Panc1 (cell line): ENCODE measurements around the gene SIGLEC7. TPM values are rescaled to one million over a fixed set of nuclear protein-coding genes. Genes with fewer than 3 reads are reported as not detected.

Source experiments
- ATAC-seq: fragments of 200-7000 bp; cut with Tn5 transposase; 2 replicates; pipeline ENCODE4 v1.9.1; 2020; ENCODE audit warnings: mild to moderate bottlenecking, moderate library complexity
- BruUV-seq: library from RNA; stranded (reverse); fragments of 400-500 nt; replicated peaks from 2 replicates; lab custom pipeline; 2021; lab: Mats Ljungman, UMichigan
- CTCF ChIA-PET: fragments of 300-600 bp; sonication (Branson Sonifier 250); formaldehyde crosslinking; loops from one replicate; lab custom pipeline; 2022; ENCODE audit warnings: antibody characterized with exemption; lab: Charles Lee
- POLR2A ChIA-PET: fragments of 300-600 bp; sonication (Branson Sonifier 250); formaldehyde crosslinking; loops from one replicate; lab custom pipeline; 2022; ENCODE audit warnings: antibody characterized with exemption; lab: Charles Lee
- DNase-seq: peaks from one replicate; pipeline ENCODE4 v3.0.0-alpha.2; 2010; ENCODE audit warnings: low read depth, low spot score
- H3K27ac ChIP-seq: 2 replicates; pipeline ENCODE4 v1.5.1; 2011; ENCODE audit warnings: mild to moderate bottlenecking, low read length, inconsistent platforms
- H3K27me3 ChIP-seq: fragments of 200-500 bp; sonication (Bioruptor generic); 2 replicates; pipeline ENCODE4 v1.6.0; 2014; ENCODE audit warnings: low read length, inconsistent platforms; ENCODE audit not compliant: control insufficient read depth, insufficient read depth
- H3K36me3 ChIP-seq: fragments of 200-500 bp; sonication (Bioruptor generic); 2 replicates; pipeline ENCODE4 v1.5.1; 2014; ENCODE audit warnings: inconsistent platforms, mild to moderate bottlenecking, low read length, moderate library complexity; ENCODE audit not compliant: control insufficient read depth, insufficient read depth
- H3K4me1 ChIP-seq: 2 replicates; pipeline ENCODE4 v1.5.1; 2011; ENCODE audit warnings: inconsistent platforms, mild to moderate bottlenecking, low read length, moderate library complexity; ENCODE audit not compliant: control insufficient read depth, insufficient read depth
- H3K4me3 ChIP-seq, 2 experiments: 2 replicates each; pipeline ENCODE4 v1.5.1; 2011 to 2012; ENCODE audit warnings: low read depth in 2 of 2, low read length in 2 of 2, mild to moderate bottlenecking in 2 of 2, inconsistent platforms in 1 of 2, moderate library complexity in 1 of 2
- H3K9me3 ChIP-seq: fragments of 200-500 bp; sonication (Bioruptor generic); 2 replicates; pipeline ENCODE4 v1.5.1; 2014; ENCODE audit warnings: low read depth, mild to moderate bottlenecking, inconsistent platforms, low read length, moderate library complexity; ENCODE audit not compliant: control insufficient read depth, insufficient read depth
- POLR2AphosphoS5 ChIP-seq: IDR thresholded peaks from 2 replicates; pipeline ENCODE4 v1.6.1; 2012; ENCODE audit warnings: mild to moderate bottlenecking, low read depth, low read length, moderate library complexity
- SIN3A ChIP-seq: IDR thresholded peaks from 2 replicates; pipeline ENCODE4 v1.6.1; 2012; ENCODE audit warnings: low read depth, mild to moderate bottlenecking, low read length, moderate library complexity, borderline replicate concordance; ENCODE audit not compliant: insufficient read depth
- TCF7L2 ChIP-seq: IDR thresholded peaks from 2 replicates; pipeline ENCODE4 v1.6.1; 2011; ENCODE audit warnings: mild to moderate bottlenecking, low read depth, low read length, inconsistent platforms
- in situ Hi-C: cut with HindIII; loops from 2 replicates; pipeline ENCODE4 v1.10.0; 2016; ENCODE audit warnings: low sequenced_read_pairs, low pct_unique_long_range_greater_than_20kb
- intact Hi-C: fragments of 100-400 bp; cut with micrococcal nuclease; formaldehyde crosslinking; loops from one replicate; pipeline ENCODE4 v1.10.0; 2022; ENCODE audit not compliant: unreplicated experiment
- total RNA-seq: library from RNA; stranded (reverse); gene quantifications from one replicate; pipeline ENCODE4 v1.2.1, GENCODE V29; 2021; ENCODE audit not compliant: unreplicated experiment
- TF ChIP-seq, protein P1 (sequence below), 2 experiments: IDR thresholded peaks; 2 replicates each; pipeline ENCODE4 v1.6.1; 2011 to 2012; ENCODE audit warnings: low read depth in 2 of 2, control low read depth in 1 of 2, low read length in 1 of 2, mild to moderate bottlenecking in 1 of 2, moderate library complexity in 1 of 2; ENCODE audit not compliant: insufficient read depth in 1 of 2
- TF ChIP-seq, protein P2 (sequence below): fragments of 450-650 bp; IDR thresholded peaks from 2 replicates; pipeline ENCODE4 v1.5.1; 2017; ENCODE audit warnings: mild to moderate bottlenecking

Gene SIGLEC7
- total RNA-seq, 1 experiment from 2014 or later: not detected

DNA sequence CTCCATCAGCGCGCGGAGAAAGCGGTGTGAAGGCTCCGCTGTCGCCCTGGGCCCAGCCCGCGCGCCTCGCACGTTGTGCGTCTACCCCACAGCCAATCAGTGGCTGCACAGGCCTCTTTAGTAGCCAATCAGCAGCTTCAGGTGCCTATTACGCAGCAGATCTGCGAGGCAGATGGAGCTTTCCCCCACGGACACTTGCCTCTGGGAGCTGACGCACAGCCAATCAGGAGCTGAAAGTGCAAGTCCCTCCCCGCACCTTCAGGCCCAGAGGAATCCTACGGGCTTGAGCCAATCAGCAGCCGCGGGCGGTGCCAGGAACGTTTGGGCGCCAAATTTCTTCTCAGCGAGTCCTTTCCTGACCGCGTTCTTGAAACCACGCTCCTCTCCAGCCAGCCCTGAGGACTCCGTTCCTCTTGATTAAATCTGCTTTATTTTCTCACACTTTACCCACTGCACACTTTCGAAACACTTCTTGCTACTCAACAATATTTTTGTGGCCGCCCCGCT, 39.9 kb downstream of the SIGLEC7 start:
- no peak overlapping the region for H3K4me3 ChIP-seq
- no peak for TF ChIP-seq POLR2AphosphoS5
- no peak for TF ChIP-seq SIN3A
- no peak for TF ChIP-seq TCF7L2
- TF ChIP-seq, protein P1, sequence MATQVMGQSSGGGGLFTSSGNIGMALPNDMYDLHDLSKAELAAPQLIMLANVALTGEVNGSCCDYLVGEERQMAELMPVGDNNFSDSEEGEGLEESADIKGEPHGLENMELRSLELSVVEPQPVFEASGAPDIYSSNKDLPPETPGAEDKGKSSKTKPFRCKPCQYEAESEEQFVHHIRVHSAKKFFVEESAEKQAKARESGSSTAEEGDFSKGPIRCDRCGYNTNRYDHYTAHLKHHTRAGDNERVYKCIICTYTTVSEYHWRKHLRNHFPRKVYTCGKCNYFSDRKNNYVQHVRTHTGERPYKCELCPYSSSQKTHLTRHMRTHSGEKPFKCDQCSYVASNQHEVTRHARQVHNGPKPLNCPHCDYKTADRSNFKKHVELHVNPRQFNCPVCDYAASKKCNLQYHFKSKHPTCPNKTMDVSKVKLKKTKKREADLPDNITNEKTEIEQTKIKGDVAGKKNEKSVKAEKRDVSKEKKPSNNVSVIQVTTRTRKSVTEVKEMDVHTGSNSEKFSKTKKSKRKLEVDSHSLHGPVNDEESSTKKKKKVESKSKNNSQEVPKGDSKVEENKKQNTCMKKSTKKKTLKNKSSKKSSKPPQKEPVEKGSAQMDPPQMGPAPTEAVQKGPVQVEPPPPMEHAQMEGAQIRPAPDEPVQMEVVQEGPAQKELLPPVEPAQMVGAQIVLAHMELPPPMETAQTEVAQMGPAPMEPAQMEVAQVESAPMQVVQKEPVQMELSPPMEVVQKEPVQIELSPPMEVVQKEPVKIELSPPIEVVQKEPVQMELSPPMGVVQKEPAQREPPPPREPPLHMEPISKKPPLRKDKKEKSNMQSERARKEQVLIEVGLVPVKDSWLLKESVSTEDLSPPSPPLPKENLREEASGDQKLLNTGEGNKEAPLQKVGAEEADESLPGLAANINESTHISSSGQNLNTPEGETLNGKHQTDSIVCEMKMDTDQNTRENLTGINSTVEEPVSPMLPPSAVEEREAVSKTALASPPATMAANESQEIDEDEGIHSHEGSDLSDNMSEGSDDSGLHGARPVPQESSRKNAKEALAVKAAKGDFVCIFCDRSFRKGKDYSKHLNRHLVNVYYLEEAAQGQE (IDR thresholded peaks at IDR 0.05; ENCODE audit: insufficient read depth in 1 of 2, low read depth in 2 of 2, low read length in 1 of 2): no peak
- TF ChIP-seq, protein P2, sequence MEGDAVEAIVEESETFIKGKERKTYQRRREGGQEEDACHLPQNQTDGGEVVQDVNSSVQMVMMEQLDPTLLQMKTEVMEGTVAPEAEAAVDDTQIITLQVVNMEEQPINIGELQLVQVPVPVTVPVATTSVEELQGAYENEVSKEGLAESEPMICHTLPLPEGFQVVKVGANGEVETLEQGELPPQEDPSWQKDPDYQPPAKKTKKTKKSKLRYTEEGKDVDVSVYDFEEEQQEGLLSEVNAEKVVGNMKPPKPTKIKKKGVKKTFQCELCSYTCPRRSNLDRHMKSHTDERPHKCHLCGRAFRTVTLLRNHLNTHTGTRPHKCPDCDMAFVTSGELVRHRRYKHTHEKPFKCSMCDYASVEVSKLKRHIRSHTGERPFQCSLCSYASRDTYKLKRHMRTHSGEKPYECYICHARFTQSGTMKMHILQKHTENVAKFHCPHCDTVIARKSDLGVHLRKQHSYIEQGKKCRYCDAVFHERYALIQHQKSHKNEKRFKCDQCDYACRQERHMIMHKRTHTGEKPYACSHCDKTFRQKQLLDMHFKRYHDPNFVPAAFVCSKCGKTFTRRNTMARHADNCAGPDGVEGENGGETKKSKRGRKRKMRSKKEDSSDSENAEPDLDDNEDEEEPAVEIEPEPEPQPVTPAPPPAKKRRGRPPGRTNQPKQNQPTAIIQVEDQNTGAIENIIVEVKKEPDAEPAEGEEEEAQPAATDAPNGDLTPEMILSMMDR: no peak
- no peak overlapping the region for H3K27ac ChIP-seq
- H3K4me1 ChIP-seq: no peaks in the 10 kb centered on the region
- in situ Hi-C loops: no loop called here
- H3K9me3 ChIP-seq: no peaks in the 10 kb centered on the region
- intact Hi-C loops: no loop called here
- H3K27me3 ChIP-seq: no peaks in the 10 kb centered on the region
- no peaks in the 10 kb centered on the region for H3K36me3 ChIP-seq
- ATAC-seq (no peak), DNase-seq (no peak)
- ChIA-PET POLR2A (no interaction called here), CTCF (no interaction called here)
- BruUV-seq: no TSS peak

DNA sequence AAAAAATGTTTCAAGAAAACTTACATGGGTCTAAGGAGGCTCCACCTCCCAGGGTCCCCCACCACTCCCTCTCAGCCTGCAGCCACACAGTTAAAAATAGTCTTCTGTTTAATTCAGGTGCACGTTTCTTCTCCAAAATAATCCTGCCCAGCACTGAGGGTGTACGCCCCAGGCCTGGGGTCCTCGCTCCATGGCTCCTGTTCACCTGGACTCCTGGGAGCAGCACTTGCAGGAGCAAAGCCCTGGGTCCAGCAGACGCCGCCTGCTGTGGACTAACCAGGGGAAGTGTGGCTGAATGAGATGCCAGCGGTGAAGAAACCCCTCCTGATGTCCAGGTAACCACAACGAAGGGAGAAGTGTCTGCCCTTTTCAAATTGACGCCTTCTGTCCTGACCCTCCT, 41.5 kb downstream of the SIGLEC7 start:
- POLR2A ChIA-PET: no interaction called here
- Histone ChIP-seq H3K27me3 (no peaks in the 10 kb centered on the region), H3K9me3 (no peaks in the 10 kb centered on the region), H3K4me1 (no peaks in the 10 kb centered on the region), H3K36me3 (no peaks in the 10 kb centered on the region), H3K27ac (no peak overlapping the region), H3K4me3 (no peak overlapping the region)
- ATAC-seq: no peak
- intact Hi-C loops (no loop called here), in situ Hi-C loops (no loop called here)
- TF ChIP-seq, protein P1 (IDR thresholded peaks at IDR 0.05; ENCODE audit: insufficient read depth in 1 of 2, low read depth in 2 of 2, low read length in 1 of 2): no peak
- TF ChIP-seq TCF7L2: no peak
- TF ChIP-seq POLR2AphosphoS5: no peak
- no peak for TF ChIP-seq SIN3A
- TF ChIP-seq, protein P2: no peak
- BruUV-seq: no TSS peak
- CTCF ChIA-PET: no interaction called here
- no peak for DNase-seq
